Endometrium (tissue), 2 donors: ENCODE measurements around the gene PLA2G2E.
"Not testable (repeated sequence)": the region's sequence is repeated elsewhere in the genome, so short reads cannot be mapped to it uniquely, and the experiment has no call there.

Source experiments
- FAIRE-seq: peaks from 2 replicates; lab custom pipeline; 2012; peaks lifted over from hg19 to GRCh38; lab: Jason Lieb, UNC
- donor health status: control.
- donor health status: control.

The PLA2G2E gene

GRCh38 chr1:19882111-19883071, 41.0 kb downstream of the PLA2G2E start, which contains the start of gene OTUD3:
Gene OTUD3 (plus strand): TSS chr1:19882395. CDS start chr1:19882514, 119 bp downstream.
- peak; percentile 93 for FAIRE-seq

GRCh38 chr1:19880841-19881240, 42.6 kb downstream of the PLA2G2E start:
- FAIRE-seq: not testable (repeated sequence)

DNA sequence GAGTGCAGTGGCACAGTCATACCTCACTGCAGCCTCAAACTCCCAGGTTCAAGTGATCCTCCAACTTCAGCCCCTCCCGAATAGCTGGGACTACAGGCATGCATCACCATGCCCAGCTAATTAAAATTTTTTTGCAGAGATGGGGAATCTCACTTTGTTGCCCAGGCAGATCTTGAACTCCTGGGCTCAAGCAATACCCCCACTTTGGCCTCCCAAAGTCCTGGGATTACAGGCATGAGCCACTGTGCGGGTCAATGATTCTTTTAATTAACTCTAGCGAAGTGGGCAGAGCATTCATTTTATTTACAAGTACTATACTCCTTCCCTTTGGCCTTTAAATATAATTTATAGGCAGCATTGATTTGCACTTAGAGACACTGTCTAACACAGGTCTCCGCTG, 43.8 kb downstream of the PLA2G2E start:
- no peak for FAIRE-seq

GRCh38 chr1:19879227-19879626, 44.2 kb downstream of the PLA2G2E start:
- no peak for FAIRE-seq

DNA sequence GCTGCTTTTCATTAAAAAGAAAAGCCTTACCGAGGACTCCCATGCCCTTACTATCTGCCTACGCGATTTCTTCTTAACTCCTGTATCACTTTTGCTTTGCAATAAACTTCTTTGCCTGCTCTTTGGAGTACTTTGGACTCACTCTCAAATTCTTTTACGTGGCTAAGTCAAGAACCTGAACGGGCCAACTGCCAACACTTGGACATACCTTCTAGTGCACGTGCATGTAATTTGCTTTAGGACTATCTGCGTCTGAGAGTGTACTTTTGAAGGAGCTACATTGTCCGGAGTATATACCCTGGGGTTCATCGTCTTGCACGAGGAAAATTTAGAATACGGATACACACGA, 44.8 kb downstream of the PLA2G2E start:
- FAIRE-seq: no peak

DNA sequence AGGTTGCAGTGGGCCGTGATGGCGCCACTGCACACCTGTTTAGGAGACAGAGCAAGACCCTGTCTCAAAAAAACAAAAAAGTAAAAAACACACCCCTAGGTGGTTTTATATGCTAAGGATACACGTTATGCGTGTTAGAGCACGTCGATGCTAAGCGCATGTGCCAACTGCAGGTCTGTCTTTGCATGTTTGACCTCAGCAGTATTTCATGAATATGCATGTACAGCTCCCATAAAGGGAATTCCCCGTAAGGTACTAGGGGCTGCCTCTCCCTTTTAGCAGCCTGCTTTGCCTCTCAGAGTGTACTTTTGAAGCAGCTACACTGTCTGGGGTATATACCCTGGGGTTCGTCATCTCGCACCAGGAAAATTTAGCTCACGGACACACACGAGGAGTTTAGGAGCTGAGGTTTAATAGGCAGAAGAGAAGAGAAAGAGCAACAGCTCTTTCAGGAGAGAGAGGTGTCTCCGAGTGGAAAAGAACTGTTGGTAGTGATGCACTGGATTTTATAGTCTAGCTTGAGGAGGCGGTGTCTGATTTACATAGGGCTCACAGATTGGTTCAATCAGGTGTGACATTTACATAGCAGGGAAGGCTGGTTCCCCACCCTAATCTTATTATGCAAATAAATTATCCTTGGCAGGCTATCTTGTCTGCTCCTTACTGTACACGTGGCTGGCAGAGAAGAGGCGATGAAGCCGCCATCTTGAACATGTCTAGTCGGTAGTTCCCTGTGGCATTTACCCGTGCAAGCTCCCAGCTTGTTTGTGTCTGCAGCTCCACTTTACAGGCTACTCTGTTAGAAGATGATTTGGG, 45.4 kb downstream of the PLA2G2E start:
- no peak for FAIRE-seq

DNA sequence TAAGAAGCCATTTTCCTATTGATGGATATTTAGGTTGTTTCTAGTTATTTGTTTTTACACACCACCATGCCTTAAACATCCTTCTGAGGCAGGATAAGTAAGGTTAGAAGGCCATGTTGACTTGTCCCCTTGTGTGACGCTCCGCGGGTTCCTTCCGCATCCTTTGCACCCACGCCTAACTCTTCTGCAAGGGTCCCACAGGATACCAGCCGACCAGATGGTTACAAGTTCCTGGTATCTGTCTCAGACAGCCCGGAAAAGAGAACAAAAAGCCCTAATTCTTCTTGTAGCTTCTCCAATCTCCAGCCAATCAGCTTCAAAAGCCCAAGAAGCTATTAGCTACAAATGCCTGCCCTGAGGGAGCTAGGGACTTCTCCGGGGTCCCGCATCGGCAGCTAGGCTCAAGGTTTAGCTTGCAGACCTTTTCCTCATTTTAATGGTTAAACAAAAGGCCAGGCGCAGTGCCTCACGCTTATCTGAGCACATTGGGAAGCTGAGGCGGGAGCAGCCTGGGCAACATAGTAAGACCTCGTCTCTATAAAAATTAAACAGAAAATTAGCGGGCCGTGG, 46.2 kb downstream of the PLA2G2E start:
- FAIRE-seq: no peak

GRCh38 chr1:19872190-19872589, 51.2 kb downstream of the PLA2G2E start:
- no peak for FAIRE-seq
